Naive thymus-derived CD4-positive, alpha-beta T cell (primary cell): ENCODE results near the gene AGAP2. TPM values are rescaled to one million over a fixed set of nuclear protein-coding genes. Genes with fewer than 3 reads are reported as not detected.

Experiments
- ATAC-seq: fragments of 150-1000 bp; cut with Tn5 transposase; 2 replicates; pipeline ENCODE4 v1.10.0; 2021; ENCODE audit warnings: mild to moderate bottlenecking, moderate library complexity
- CTCF ChIA-PET: fragments of 350-600 bp; sonication (Branson Sonifier 250); formaldehyde crosslinking; loops from one replicate; lab custom pipeline; 2021; ENCODE audit warnings: antibody characterized with exemption; lab: Charles Lee
- POLR2A ChIA-PET: fragments of 350-600 bp; sonication (Branson Sonifier 250); formaldehyde crosslinking; loops from one replicate; lab custom pipeline; 2021; ENCODE audit warnings: antibody characterized with exemption, inconsistent platforms; lab: Charles Lee
- DNase-seq, 9 donors: peaks; one replicate each; pipeline versions ENCODE4 v3.0.0 to v3.0.0-alpha.2; 2020 to 2022; ENCODE audit warnings: mixed read lengths in 1 of 9
- H3K27ac ChIP-seq: one replicate; pipeline ENCODE4 v1.7.0; 2013; ENCODE audit warnings: mild to moderate bottlenecking, low read depth, low read length, moderate library complexity
- H3K27me3 ChIP-seq, 2 donors: one replicate each; pipeline ENCODE4 v1.7.0; 2013; ENCODE audit warnings: low read length in 2 of 2, mild to moderate bottlenecking in 2 of 2, moderate library complexity in 2 of 2; ENCODE audit not compliant: control insufficient read depth in 2 of 2, insufficient read depth in 2 of 2
- H3K36me3 ChIP-seq, 3 experiments: 1 replicate in 2 of 3; 2 replicates in 1 of 3; pipeline ENCODE4 v1.7.0; 2013; ENCODE audit warnings: low read length in 3 of 3, mild to moderate bottlenecking in 3 of 3, moderate library complexity in 1 of 3; ENCODE audit not compliant: insufficient read depth in 3 of 3, control insufficient read depth in 2 of 3
- H3K4me1 ChIP-seq, 2 donors: one replicate each; pipeline ENCODE4 v1.7.0; 2013; ENCODE audit warnings: low read length in 2 of 2, mild to moderate bottlenecking in 2 of 2, moderate library complexity in 1 of 2; ENCODE audit not compliant: control insufficient read depth in 2 of 2, insufficient read depth in 2 of 2
- H3K4me3 ChIP-seq: 2 replicates; pipeline ENCODE4 v1.7.0; 2013; ENCODE audit warnings: mild to moderate bottlenecking, low read length
- H3K9me3 ChIP-seq, 3 experiments: 1 replicate in 2 of 3; 2 replicates in 1 of 3; pipeline ENCODE4 v1.7.0; 2013; ENCODE audit warnings: low read length in 3 of 3; ENCODE audit not compliant: control insufficient read depth in 2 of 3
- H3K27ac Mint-ChIP-seq, 9 donors: one replicate each; pipeline ENCODE4 v1.8.0; 2020 to 2022; ENCODE audit warnings: mixed read lengths in 9 of 9, mild to moderate bottlenecking in 8 of 9, moderate library complexity in 5 of 9, inconsistent platforms in 2 of 9
- H3K27me3 Mint-ChIP-seq, 5 donors: one replicate each; pipeline ENCODE4 v1.8.0; 2021 to 2022; ENCODE audit warnings: mixed read lengths in 5 of 5, mild to moderate bottlenecking in 1 of 5
- H3K36me3 Mint-ChIP-seq, 5 donors: one replicate each; pipeline ENCODE4 v1.8.0; 2020 to 2022; ENCODE audit warnings: mixed read lengths in 5 of 5, mild to moderate bottlenecking in 3 of 5, inconsistent platforms in 1 of 5
- H3K4me1 Mint-ChIP-seq, 7 donors: one replicate each; pipeline ENCODE4 v1.8.0; 2020 to 2022; ENCODE audit warnings: mixed read lengths in 7 of 7, mild to moderate bottlenecking in 3 of 7, inconsistent platforms in 1 of 7
- H3K4me3 Mint-ChIP-seq, 10 donors: one replicate each; pipeline ENCODE4 v1.8.0; 2020 to 2022; ENCODE audit warnings: mild to moderate bottlenecking in 10 of 10, mixed read lengths in 10 of 10, moderate library complexity in 6 of 10, inconsistent platforms in 2 of 10
- H3K9me3 Mint-ChIP-seq, 11 donors: one replicate each; pipeline ENCODE4 v1.8.0; 2020 to 2022; ENCODE audit warnings: mixed read lengths in 11 of 11, mild to moderate bottlenecking in 4 of 11, inconsistent platforms in 1 of 11, moderate library complexity in 1 of 11
- intact Hi-C, 2 donors: fragments of 100-400 bp; cut with micrococcal nuclease; formaldehyde crosslinking; loops; one replicate each; pipeline ENCODE4 v1.15.1; 2023
- polyA plus RNA-seq, 2 donors: library from polyadenylated mRNA; unstranded; fragments of 300-500 nt; fragmentation: Illumina TruSeq; gene quantifications; one replicate each; pipeline ENCODE4 v1.2.3, GENCODE V29; 2021
- total RNA-seq, 6 experiments: library from RNA in 5 of 6; stranded (reverse) in 5 of 6; gene quantifications; 1 replicate in 5 of 6; 2 replicates in 1 of 6; pipeline ENCODE4 v1.2.3 and lab custom pipeline; 2021 to 2026

The AGAP2 gene
- total and polyA plus RNA-seq, 7 experiments from 2014 or later, result 3.0 to 66.7 (median 41.3) TPM

DNA sequence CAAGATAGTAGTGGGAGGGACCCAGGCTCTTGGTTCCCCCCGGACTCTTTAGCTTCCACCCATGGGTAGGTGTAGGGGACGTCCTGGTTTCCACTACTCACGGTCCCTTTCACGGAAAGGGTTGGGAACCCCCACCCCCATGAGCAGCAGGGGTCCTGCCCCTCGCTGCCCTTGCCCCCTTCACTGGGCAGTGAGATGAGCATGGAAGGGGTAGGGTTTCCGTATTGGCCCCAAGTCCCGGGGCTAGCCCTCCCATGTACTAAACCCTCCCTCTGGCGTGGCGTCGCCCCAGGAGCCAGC is 12.7 kb downstream of the AGAP2 start:
- Mint-ChIP-seq H3K4me1 (peaks cover 13 to 28% (median 17%) of the 10 kb centered on the region in 7 donors), H3K4me3 (no peak overlapping the region), H3K27ac (peak overlapping the region in 1 of 9 donors; percentile 38), H3K27me3 (no peaks in the 10 kb centered on the region), H3K9me3 (peaks cover 0 to 1% (median 0%) of the 10 kb centered on the region in 11 donors), H3K36me3 (peaks cover 0 to 31% (median 18%) of the 10 kb centered on the region in 5 donors)
- Histone ChIP-seq H3K4me1 (no peaks in the 10 kb centered on the region), H3K9me3 (no peaks in the 10 kb centered on the region), H3K36me3 (peaks cover 8 to 57% (median 27%) of the 10 kb centered on the region in 3 experiments), H3K27me3 (no peaks in the 10 kb centered on the region), H3K4me3 (no peak overlapping the region), H3K27ac (peak overlapping the region; percentile 21)
- ChIA-PET POLR2A (interaction anchor here (0.8 kb wide), 1 partner anchor 13 kb away, joined by 3 read pairs; no protein-coding TSS in a partner anchor), CTCF (no interaction called here)
- ATAC-seq, result no peak
- DNase-seq, result no peak
- intact Hi-C loops, result loop anchor here in 1 of 2 donors (2.0 kb wide), 1 partner anchor 15 kb away; no protein-coding TSS in a partner anchor

DNA sequence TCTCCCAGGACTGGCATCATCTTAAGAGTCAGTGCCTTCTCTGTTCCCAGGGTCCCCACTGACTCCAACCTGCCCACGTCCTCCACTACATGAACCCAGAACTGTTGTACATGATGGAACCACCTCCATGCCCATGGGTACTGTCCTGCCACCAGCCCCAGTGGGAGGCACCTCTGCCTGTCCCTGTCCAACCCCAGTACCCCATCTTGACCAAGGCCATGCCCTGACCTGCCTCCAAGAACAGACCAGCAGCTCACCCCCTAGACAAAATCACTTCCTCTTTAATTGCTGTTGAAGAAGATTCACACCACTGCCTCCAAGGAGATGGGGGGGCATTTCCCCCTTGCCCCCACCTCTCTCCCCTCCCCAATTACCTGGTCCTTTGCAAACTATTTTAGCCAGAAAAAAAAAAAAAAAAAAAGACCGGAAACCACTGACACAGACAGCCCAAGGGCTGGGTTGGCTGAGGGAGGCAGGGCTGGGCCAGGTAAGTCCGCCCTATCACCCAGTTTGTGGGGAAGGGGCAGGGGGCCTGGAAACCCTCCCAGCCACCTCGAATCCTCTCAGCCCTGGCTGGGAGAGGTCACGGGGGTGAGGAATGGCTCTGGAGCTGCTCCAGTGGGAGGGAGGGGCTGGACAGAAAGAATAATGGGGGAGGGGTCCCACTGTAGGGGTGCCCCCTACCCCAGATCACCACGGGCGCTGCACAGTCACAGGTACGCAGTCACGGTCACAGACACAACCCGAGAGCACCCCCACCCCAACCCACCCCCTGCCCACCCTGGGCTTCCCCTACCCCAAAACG is 13.4 kb downstream of the AGAP2 start:
- ATAC-seq (no peak), DNase-seq (peak in 1 of 9 donors; percentile 18)
- no peaks in the 10 kb centered on the region for H3K27me3 ChIP-seq
- no peaks in the 10 kb centered on the region for H3K27me3 Mint-ChIP-seq
- H3K27ac ChIP-seq, result peak overlapping the region; percentile 3
- ChIA-PET CTCF (no interaction called here), POLR2A (interaction anchor here (0.7 to 0.8 kb wide), 2 partner anchors 10 to 1542 kb away, joined by 4 to 14 read pairs; no protein-coding TSS in a partner anchor)
- peaks cover 0 to 24% (median 17%) of the 10 kb centered on the region in 5 donors for H3K36me3 Mint-ChIP-seq
- H3K4me1 ChIP-seq, result no peaks in the 10 kb centered on the region
- H3K36me3 ChIP-seq, result peaks cover 2 to 57% (median 21%) of the 10 kb centered on the region in 3 experiments
- no peak overlapping the region for H3K4me3 Mint-ChIP-seq
- H3K9me3 ChIP-seq, result no peaks in the 10 kb centered on the region
- H3K27ac Mint-ChIP-seq, result peak overlapping the region; percentile 30 to 92 (median 76)
- no peak overlapping the region for H3K4me3 ChIP-seq
- H3K9me3 Mint-ChIP-seq, result peaks cover 0 to 1% (median 0%) of the 10 kb centered on the region in 11 donors
- H3K4me1 Mint-ChIP-seq, result peaks cover 13 to 28% (median 17%) of the 10 kb centered on the region in 7 donors
- intact Hi-C loops, result loop anchor here in 1 of 2 donors (1.0 kb wide), 1 partner anchor 16 kb away; no protein-coding TSS in a partner anchor

DNA sequence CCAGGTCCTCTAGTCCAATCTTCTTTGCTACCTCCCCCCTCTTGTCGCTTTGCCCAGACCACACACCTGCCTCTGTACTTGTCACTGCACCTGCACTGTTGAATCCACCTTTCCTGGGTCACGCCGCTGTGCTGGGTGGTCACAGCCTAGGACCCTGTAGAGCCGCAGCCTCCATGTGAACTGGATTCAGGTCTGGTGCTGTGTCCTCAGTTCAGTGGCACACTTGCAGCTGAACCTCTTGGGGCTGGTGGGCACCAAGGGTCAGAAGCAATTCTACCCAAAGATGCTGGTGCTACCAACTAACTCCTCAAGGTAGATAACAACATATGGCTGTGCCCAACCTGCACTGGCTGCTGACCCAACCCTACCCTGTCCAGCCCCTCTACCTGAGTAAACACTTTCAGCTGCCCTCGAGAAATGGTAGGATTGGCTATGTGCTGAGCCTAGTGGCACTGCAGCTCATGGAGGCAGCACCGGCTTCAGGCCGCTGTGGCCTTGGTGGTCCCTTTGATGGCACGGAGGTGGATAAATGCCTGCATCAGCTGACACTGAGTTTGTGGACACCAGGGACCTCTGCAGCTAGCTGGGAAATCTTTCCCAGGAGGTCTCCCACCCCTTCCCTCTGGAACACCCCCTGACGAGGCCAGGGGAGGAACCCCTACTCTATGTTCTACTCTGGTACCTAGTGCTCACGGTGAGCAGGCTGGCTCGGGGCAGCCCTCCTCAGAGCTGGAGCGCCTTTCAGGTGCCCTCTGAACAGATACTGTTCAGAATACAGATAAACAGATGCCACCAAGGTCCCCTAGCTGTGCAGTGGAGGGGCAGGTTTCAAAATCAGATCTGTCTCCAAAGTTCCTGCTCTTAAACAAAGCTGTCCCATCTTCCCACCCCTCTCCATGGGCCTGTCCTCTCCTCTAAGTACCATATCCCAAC is 14.3 kb downstream of the AGAP2 start:
- H3K27me3 ChIP-seq, result no peaks in the 10 kb centered on the region
- Mint-ChIP-seq H3K27ac (peak overlapping the region; percentile 60 to 92 (median 76)), H3K9me3 (peaks cover 0 to 1% (median 0%) of the 10 kb centered on the region in 11 donors), H3K36me3 (peaks cover 5 to 24% (median 18%) of the 10 kb centered on the region in 5 donors), H3K27me3 (no peaks in the 10 kb centered on the region), H3K4me1 (peaks cover 13 to 30% (median 17%) of the 10 kb centered on the region in 7 donors), H3K4me3 (no peak overlapping the region)
- peak overlapping the region; percentile 3 for H3K27ac ChIP-seq
- peaks cover 0 to 57% (median 15%) of the 10 kb centered on the region in 3 experiments for H3K36me3 ChIP-seq
- no peaks in the 10 kb centered on the region for H3K9me3 ChIP-seq
- H3K4me3 ChIP-seq, result no peak overlapping the region
- POLR2A ChIA-PET, result interaction anchor here (0.7 to 2.7 kb wide), 4 partner anchors 11 to 1541 kb away, joined by 3 to 14 read pairs (median 7); no protein-coding TSS in a partner anchor
- CTCF ChIA-PET, result interaction anchor here (0.7 kb wide), 1 partner anchor 131 kb away, joined by 3 read pairs; no protein-coding TSS in a partner anchor
- intact Hi-C loops, result loop anchor here in 1 of 2 donors (1.0 kb wide), 1 partner anchor 17 kb away; no protein-coding TSS in a partner anchor
- no peak for ATAC-seq
- H3K4me1 ChIP-seq, result no peaks in the 10 kb centered on the region
- no peak for DNase-seq

DNA sequence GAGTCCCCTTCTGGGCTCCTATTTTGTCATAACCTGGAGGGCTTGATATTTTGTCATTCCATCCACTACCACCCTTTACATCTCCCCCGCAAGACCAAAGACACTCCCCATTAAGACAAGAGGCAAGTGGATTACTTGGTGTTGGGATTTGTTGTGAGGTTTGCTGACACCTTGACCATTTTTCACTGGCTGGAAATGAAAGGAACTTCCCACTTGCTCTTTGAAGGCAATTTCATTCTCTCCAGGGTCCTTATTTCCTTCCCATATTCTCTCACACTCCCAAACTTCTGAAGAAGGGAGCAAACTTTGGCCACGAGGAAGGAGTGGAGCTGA is 14.9 kb downstream of the AGAP2 start:
- DNase-seq, result no peak
- Histone ChIP-seq H3K4me1 (no peaks in the 10 kb centered on the region), H3K4me3 (no peak overlapping the region), H3K36me3 (peaks cover under 1 to 60% (median 14%) of the 10 kb centered on the region in 3 experiments), H3K9me3 (no peaks in the 10 kb centered on the region), H3K27me3 (no peaks in the 10 kb centered on the region), H3K27ac (no peak overlapping the region)
- ATAC-seq, result no peak
- no peaks in the 10 kb centered on the region for H3K27me3 Mint-ChIP-seq
- peaks cover 7 to 26% (median 20%) of the 10 kb centered on the region in 5 donors for H3K36me3 Mint-ChIP-seq
- H3K4me1 Mint-ChIP-seq, result peaks cover 13 to 30% (median 18%) of the 10 kb centered on the region in 7 donors
- H3K4me3 Mint-ChIP-seq, result no peak overlapping the region
- ChIA-PET POLR2A (interaction anchor here (1.0 to 2.7 kb wide), 4 partner anchors 8 to 18 kb away, joined by 3 to 10 read pairs (median 4); no protein-coding TSS in a partner anchor), CTCF (interaction anchor here (0.7 kb wide), 1 partner anchor 131 kb away, joined by 3 read pairs; no protein-coding TSS in a partner anchor)
- intact Hi-C loops, result no loop called here
- peak overlapping the region in 8 of 9 donors; percentile 14 to 91 (median 59) for H3K27ac Mint-ChIP-seq
- peaks cover 0 to 1% (median 0%) of the 10 kb centered on the region in 11 donors for H3K9me3 Mint-ChIP-seq

DNA sequence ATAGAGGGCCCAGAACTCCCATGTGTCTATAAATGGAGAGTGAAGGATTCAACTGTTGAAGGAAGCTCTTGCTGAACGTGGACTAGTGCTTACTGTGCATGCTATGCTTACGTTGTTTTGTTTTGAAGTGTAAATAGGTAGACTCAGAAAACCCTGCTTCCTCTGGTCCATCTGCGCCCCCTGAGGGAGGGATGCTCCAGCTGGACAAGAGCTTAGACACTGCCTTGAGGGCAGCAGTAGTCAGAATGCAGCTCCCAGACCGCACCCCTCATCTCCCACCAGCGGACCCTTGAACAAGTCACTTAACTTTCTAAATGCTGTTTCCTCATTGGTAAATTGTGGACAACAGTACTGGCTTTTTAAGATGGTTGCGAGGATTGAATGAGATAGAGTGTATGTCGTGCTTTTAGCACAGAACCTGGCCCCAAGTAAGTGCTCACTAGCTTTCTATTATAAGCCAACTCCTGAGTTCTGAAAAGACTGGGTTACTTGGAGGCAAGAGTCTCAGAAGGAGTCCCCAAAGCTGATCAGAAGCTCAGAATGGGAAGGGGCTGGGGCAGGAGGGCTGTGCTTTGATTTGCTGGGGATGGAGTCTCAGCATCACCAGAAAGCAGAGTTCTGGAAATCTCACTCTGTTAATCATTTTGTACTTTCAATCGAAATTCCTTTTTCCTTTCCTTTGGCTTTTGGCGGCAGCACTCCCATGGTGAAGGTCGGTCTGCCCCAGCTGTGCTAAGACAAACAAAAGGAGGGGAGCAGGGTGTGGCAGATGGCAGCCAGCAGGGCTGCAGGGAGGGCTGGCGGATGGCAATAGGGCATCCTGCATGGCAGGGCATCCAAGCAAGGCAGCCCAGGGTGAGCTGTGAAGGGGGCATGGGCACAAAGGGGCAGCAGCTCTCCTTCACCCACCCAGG is 15.6 kb downstream of the AGAP2 start:
- no peak for DNase-seq
- H3K4me3 Mint-ChIP-seq, result no peak overlapping the region

More for the DNA sequence above, 15.6 kb downstream of the AGAP2 start:
- Histone ChIP-seq H3K4me1 (no peaks in the 10 kb centered on the region), H3K27me3 (no peaks in the 10 kb centered on the region), H3K9me3 (no peaks in the 10 kb centered on the region), H3K36me3 (peaks cover 7 to 60% (median 20%) of the 10 kb centered on the region in 3 experiments), H3K27ac (peak overlapping the region; percentile 32), H3K4me3 (no peak overlapping the region)
- intact Hi-C loops, result no loop called here
- Mint-ChIP-seq H3K27me3 (no peaks in the 10 kb centered on the region), H3K36me3 (peaks cover 7 to 25% (median 17%) of the 10 kb centered on the region in 5 donors), H3K9me3 (peaks cover 0 to 1% (median 0%) of the 10 kb centered on the region in 11 donors), H3K27ac (peak overlapping the region in 8 of 9 donors; percentile 26 to 87 (median 70)), H3K4me1 (peaks cover 13 to 28% (median 18%) of the 10 kb centered on the region in 7 donors)
- POLR2A ChIA-PET, result interaction anchor here (0.6 to 2.7 kb wide), 6 partner anchors 8 to 970 kb away, joined by 3 to 10 read pairs (median 4); no protein-coding TSS in a partner anchor
- CTCF ChIA-PET, result interaction anchor here (0.7 kb wide), 1 partner anchor 1734 kb away, joined by 6 read pairs; no protein-coding TSS in a partner anchor
- ATAC-seq, result no peak
